ENCODE data around the gene LRRK1. TPM values are rescaled to one million over a fixed set of nuclear protein-coding genes. Genes with fewer than 3 reads are reported as not detected.
A peak's percentile ranks its signal among the peaks of the same experiment; 100 is the strongest.

The LRRK1 gene
- total RNA-seq, 4 donors from 2014 or later = 9.4 to 35.5 (median 16.9) TPM

DNA sequence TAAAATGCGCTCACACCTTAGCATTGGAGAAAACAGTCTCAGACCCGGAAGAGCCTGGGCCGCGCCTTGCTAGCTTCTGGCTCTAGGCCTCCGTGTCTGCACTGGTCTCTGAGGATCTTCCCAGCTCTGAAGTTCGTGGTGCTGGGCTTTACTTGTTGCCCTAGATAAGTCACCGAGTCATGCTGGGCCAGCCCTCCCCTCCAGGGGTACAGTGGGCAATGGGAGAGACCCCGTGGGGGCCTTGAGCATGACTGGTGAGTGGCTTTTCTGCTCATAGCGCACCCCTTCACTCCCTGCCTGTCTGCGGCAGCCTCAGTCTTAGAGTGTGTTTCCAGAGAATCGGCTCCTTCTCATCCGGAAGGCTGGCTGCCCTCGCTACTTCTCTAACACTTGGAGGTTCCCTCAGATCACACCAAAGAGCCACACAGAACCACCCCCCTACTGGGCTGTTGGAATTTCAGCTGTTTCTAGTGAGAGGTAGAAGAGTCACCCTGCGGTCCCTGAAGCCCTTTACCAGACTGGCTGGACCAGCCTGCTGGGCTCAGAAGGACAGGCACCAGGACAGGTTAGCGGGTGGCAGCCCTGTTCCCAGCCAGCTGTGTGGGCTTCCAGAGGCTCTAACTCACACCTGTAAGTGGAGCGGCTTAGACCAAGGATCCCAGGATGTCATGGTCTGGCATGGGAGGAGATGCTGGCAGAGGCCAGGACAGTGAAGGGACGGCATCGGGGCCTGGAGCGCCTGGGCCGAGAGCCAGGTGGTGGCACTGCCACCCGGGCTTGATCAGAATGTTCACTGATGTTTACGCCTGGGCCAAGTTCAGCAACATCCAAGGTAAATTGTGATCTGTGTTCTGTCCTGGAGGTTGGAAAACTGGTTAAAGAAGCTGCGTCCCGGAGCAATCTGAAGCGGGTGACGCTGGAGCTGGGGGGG lies 21.7 kb upstream of the LRRK1 start:
- TF ChIP-seq, protein P1, sequence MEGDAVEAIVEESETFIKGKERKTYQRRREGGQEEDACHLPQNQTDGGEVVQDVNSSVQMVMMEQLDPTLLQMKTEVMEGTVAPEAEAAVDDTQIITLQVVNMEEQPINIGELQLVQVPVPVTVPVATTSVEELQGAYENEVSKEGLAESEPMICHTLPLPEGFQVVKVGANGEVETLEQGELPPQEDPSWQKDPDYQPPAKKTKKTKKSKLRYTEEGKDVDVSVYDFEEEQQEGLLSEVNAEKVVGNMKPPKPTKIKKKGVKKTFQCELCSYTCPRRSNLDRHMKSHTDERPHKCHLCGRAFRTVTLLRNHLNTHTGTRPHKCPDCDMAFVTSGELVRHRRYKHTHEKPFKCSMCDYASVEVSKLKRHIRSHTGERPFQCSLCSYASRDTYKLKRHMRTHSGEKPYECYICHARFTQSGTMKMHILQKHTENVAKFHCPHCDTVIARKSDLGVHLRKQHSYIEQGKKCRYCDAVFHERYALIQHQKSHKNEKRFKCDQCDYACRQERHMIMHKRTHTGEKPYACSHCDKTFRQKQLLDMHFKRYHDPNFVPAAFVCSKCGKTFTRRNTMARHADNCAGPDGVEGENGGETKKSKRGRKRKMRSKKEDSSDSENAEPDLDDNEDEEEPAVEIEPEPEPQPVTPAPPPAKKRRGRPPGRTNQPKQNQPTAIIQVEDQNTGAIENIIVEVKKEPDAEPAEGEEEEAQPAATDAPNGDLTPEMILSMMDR (IDR thresholded peaks at IDR 0.05) = no peak
- ATAC-seq (ENCODE audit: low FRiP score) (no peak), DNase-seq (ENCODE audit: low spot score) (peak; percentile 11)

DNA sequence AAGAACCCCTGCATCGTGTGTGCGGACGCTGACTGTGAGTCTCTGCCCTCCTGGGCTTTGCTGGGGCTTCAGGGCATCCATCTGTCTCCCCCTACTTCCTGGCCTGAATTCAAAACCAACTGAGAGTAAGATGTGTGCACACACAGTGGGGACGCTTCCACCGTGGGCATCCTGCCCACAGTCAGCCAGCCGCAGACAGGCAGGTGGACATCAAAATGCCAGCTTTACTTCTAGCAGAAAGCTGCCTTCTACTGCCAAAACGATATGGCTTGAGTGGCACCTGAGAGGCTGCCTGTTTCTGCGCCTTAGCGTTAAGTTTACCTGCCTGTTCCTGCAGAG lies 21.0 kb upstream of the LRRK1 start:
- no peak for DNase-seq (ENCODE audit: low spot score)
- TF ChIP-seq, protein P1 (IDR thresholded peaks at IDR 0.05) = no peak
- no peak for ATAC-seq (ENCODE audit: low FRiP score)

DNA sequence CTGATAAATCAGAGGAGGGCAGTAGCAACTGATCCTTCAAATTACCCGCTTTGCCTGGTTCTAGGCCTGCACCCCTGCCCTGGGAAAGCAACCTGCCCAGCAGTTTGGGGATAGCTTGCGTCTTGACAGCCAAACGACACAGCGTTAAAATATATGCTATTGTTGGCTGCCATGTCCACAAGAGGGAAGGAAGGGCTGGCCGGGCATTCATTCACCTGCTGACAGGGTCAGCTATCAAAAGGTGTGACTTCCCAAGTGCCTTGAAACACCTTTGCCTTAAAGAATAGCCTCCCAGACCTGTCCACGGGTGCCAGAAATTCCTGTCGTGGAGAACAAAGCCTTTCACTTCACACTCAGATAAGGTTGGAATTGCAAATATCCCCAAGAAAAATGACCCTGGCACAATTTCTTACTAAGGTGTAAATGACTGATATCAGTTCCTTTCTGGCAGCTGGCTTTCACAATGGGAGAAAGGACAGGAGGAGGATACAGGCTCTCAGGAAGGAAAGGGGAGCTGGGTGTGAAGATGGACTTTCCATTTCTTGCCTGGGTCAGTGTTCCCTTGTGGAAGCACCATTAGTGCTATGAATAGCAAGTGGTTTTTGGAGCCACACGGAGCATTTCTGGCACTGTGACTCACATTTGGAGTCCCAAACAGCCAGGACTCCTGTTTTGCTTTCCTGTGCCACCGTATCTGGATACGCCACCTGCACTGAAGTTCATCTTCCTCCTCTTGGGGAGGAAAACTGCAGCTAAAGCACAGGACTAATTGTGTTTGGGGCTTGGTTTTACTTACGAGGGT lies 20.3 kb upstream of the LRRK1 start:
- ATAC-seq (ENCODE audit: low FRiP score) (no peak), DNase-seq (ENCODE audit: low spot score) (peak; percentile 11)
- TF ChIP-seq, protein P1 (IDR thresholded peaks at IDR 0.05) = no peak

DNA sequence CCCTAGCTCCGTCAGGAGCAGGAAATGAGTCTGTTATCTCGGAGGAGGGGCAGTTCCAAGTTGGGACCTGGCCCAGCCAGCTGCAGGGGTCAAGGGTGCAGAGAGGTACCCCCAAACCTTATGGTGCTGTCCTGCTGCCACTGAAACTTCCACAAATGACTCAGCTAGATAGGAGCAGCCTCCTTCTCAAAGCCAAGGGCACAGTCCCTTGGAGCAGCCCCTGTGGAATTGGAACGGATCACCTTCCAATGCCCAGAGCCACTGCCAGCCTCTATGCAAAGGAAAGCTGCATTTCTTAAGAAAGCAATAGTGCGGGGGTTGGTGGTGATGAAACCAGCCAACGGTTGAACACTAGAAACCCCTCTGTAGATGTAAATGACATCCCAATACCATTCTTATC lies 19.6 kb upstream of the LRRK1 start:
- DNase-seq (ENCODE audit: low spot score) (peak; percentile 21), ATAC-seq (ENCODE audit: low FRiP score) (no peak)
- TF ChIP-seq, protein P1 (IDR thresholded peaks at IDR 0.05) = no peak

DNA sequence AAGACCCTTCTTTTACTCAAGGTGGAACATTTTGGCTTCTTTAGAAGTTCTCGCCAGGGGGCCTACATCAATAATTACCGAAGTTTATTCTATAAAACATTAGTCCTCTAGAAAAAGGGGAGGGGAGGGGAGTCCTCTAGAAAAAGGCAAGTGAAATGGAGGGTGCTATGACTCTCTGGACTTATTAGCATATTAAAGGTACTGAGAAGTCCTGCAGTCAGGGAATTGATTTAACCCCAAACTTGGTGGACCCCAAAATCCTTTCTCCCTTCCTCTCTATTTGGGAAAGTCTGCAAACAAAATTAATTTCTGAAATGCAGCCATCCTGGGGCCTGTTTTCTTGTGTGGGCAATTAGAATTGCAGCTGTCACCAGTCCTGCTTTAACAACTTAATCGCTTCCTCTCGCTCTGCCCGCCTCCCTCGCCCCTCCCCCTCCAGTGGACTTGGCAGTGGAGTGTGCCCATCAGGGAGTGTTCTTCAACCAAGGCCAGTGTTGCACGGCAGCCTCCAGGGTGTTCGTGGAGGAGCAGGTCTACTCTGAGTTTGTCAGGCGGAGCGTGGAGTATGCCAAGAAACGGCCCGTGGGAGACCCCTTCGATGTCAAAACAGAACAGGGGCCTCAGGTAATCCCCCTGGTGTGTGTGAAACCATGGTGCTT lies 18.9 kb upstream of the LRRK1 start:
- TF ChIP-seq, protein P1 (IDR thresholded peaks at IDR 0.05) = no peak
- DNase-seq (ENCODE audit: low spot score) (peak; percentile 21), ATAC-seq (ENCODE audit: low FRiP score) (no peak)

DNA sequence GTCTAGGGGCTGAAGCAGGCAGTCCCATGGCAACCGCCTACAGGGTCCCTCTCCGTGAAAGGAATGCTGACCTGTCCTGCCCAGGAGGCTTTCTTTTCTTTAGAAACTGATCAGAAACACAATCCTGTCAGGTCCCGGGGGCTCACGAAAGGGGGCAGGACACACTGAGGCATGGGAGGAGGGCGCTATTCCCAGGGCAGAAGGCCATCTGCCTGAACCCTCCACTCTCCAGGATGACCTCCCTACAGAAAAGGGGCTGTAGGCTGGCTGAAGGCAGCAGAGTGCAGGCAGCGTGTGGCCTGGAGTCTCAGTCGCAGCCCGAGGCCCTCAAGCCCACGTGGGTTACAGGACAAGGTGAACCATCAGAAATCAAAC lies 18.4 kb upstream of the LRRK1 start:
- ATAC-seq (ENCODE audit: low FRiP score) (no peak), DNase-seq (ENCODE audit: low spot score) (peak; percentile 20)

More for the DNA sequence above, 18.4 kb upstream of the LRRK1 start:
- TF ChIP-seq, protein P1 (IDR thresholded peaks at IDR 0.05) = no peak
